HepG2 (cell line): ENCODE measurements around the gene SKI. TPM values are rescaled to one million over a fixed set of nuclear protein-coding genes. Genes with fewer than 3 reads are reported as not detected.

ENCODE experiments used
- AGO2 ChIP-seq: fragments of 200-400 bp; formaldehyde crosslinking; optimal IDR thresholded peaks from 2 replicates; pipeline ENCODE3; 2017; ENCODE audit warnings: mild to moderate bottlenecking, low read depth, low read length, moderate library complexity
- ATF2 ChIP-seq: sonication (generic); formaldehyde crosslinking; IDR thresholded peaks from 2 replicates; pipeline ENCODE4 v1.4.0; 2020; ENCODE audit warnings: missing genetic modification reagents
- ELF1 ChIP-seq: sonication (generic); formaldehyde crosslinking; IDR thresholded peaks from 2 replicates; pipeline ENCODE4 v1.4.0; 2020; ENCODE audit warnings: missing genetic modification reagents
- ESRRA ChIP-seq: sonication (generic); formaldehyde crosslinking; IDR thresholded peaks from 2 replicates; pipeline ENCODE4 v1.5.1; 2020; ENCODE audit warnings: mild to moderate bottlenecking, low read depth, missing genetic modification reagents
- HOXA3 ChIP-seq: sonication (generic); formaldehyde crosslinking; IDR thresholded peaks from 2 replicates; pipeline ENCODE4 v1.5.0; 2020; ENCODE audit warnings: missing genetic modification reagents
- IRF9 ChIP-seq: sonication (generic); formaldehyde crosslinking; IDR thresholded peaks from 2 replicates; pipeline ENCODE4 v1.8.0; 2022; ENCODE audit warnings: missing genetic modification reagents, mild to moderate bottlenecking, borderline replicate concordance
- PLRG1 ChIP-seq: fragments of 450-650 bp; conservative IDR thresholded peaks from 2 replicates; pipeline ENCODE4 v1.6.1; 2016
- PTBP1 ChIP-seq: fragments of 200-400 bp; formaldehyde crosslinking; IDR thresholded peaks from 2 replicates; pipeline ENCODE4 v1.6.1; 2018; ENCODE audit warnings: low read length, low read depth; ENCODE audit not compliant: poor library complexity, severe bottlenecking
- RBM22 ChIP-seq: fragments of 200-400 bp; formaldehyde crosslinking; optimal IDR thresholded peaks from 2 replicates; pipeline ENCODE3; 2017; ENCODE audit warnings: mild to moderate bottlenecking, low read length, moderate library complexity
- SNAI1 ChIP-seq: sonication (generic); formaldehyde crosslinking; IDR thresholded peaks from 2 replicates; pipeline ENCODE4 v1.5.0; 2020; ENCODE audit warnings: mild to moderate bottlenecking, missing genetic modification reagents, borderline replicate concordance
- TRAFD1 ChIP-seq: sonication (generic); formaldehyde crosslinking; IDR thresholded peaks from 2 replicates; pipeline ENCODE4 v1.5.1; 2020; ENCODE audit warnings: missing genetic modification reagents, mild to moderate bottlenecking, borderline replicate concordance
- ZBTB33 ChIP-seq: sonication (generic); formaldehyde crosslinking; IDR thresholded peaks from 2 replicates; pipeline ENCODE4 v1.4.0; 2020; ENCODE audit warnings: missing genetic modification reagents
- ZFX ChIP-seq: sonication (generic); formaldehyde crosslinking; IDR thresholded peaks from 2 replicates; pipeline ENCODE4 v1.4.0; 2020; ENCODE audit warnings: mild to moderate bottlenecking, low read depth, missing genetic modification reagents, moderate library complexity
- ZNF326 ChIP-seq: sonication (generic); formaldehyde crosslinking; IDR thresholded peaks from 2 replicates; pipeline ENCODE4 v1.4.0; 2020; ENCODE audit warnings: missing genetic modification reagents, borderline replicate concordance
- ZNF547 ChIP-seq: sonication (generic); formaldehyde crosslinking; IDR thresholded peaks from 2 replicates; pipeline ENCODE4 v1.5.1; 2020; ENCODE audit warnings: mild to moderate bottlenecking, missing genetic modification reagents
- ZNF598 ChIP-seq: sonication (generic); formaldehyde crosslinking; IDR thresholded peaks from 2 replicates; pipeline ENCODE4 v1.5.1; 2020; ENCODE audit warnings: mild to moderate bottlenecking, missing genetic modification reagents, borderline replicate concordance
- ZNF687 ChIP-seq: sonication (generic); formaldehyde crosslinking; IDR thresholded peaks from 2 replicates; pipeline ENCODE4 v1.5.1; 2020; ENCODE audit warnings: mild to moderate bottlenecking, missing genetic modification reagents, moderate library complexity
- ZNF768 ChIP-seq: sonication (generic); formaldehyde crosslinking; IDR thresholded peaks from 2 replicates; pipeline ENCODE4 v1.4.0; 2020; ENCODE audit warnings: missing genetic modification reagents
- polyA plus RNA-seq, 8 experiments: library from polyadenylated mRNA; depleted of rRNA in 3 of 8; stranded (reverse) in 7 of 8; unstranded in 1 of 8; fragments of >200 nt; fragmentation: Illumina TruSeq in 4 of 8; extraction: Trizol in 4 of 8; gene quantifications; 2 replicates each; pipeline versions ENCODE4 v1.2.1 to v1.2.3, GENCODE V29; 2011 to 2016; ENCODE audit warnings: low read depth in 4 of 8, missing spikeins in 1 of 8, mixed read lengths in 1 of 8; ENCODE audit not compliant: insufficient read depth in 1 of 8
- total RNA-seq, 5 experiments: library from RNA; depleted of rRNA; stranded (reverse); fragments of >200 nt; fragmentation: Illumina TruSeq; extraction: Trizol; gene quantifications; 2 replicates each; pipeline ENCODE4 v1.2.3, GENCODE V29; 2016; ENCODE audit warnings: low read depth in 1 of 5

Gene SKI
- total and polyA plus RNA-seq, 2 of the 13 experiments (the other 11 are each of a cell fraction or from before 2014, with no cell fraction given), result 4.7 to 6.9 TPM

- TF ChIP-seq ZBTB33, result 0 out of 2 replicates have a peak, but pooled peaks have one; percentile 5
- TF ChIP-seq ZNF687 (CRISPR knock-in tag), result peak; percentile 50
- 0 out of 2 replicates have a peak, but pooled peaks have one; percentile 58 for TF ChIP-seq IRF9 (CRISPR knock-in tag)
- no peak for TF ChIP-seq ZNF326
- TF ChIP-seq HOXA3, result peak; percentile 35; the same call in 1 of the 2 replicates
- 0 out of 2 replicates have a peak, but pooled peaks have one; percentile 1 for TF ChIP-seq SNAI1
- peak; percentile 65; the same call in 1 of the 2 replicates for TF ChIP-seq ZNF598
- peak; percentile 34; the same call in 1 of the 2 replicates for TF ChIP-seq ZNF768 (CRISPR knock-in tag)
- TF ChIP-seq ATF2 (CRISPR knock-in tag), result no peak
- TF ChIP-seq ZNF547, result peak; percentile 76; the same call in 1 of the 2 replicates
- peak; percentile 17 for TF ChIP-seq RBM22
- TF ChIP-seq PLRG1, result no peak
- TF ChIP-seq AGO2, result peak; percentile 22
- TF ChIP-seq ESRRA (CRISPR knock-in tag), result no peak
- peak; percentile 3; the same call in 1 of the 2 replicates for TF ChIP-seq ZFX
- TF ChIP-seq PTBP1, result no peak
- TF ChIP-seq ELF1 (CRISPR knock-in tag), result 0 out of 2 replicates have a peak, but pooled peaks have one; percentile 4
- 0 out of 2 replicates have a peak, but pooled peaks have one; percentile 68 for TF ChIP-seq TRAFD1 (CRISPR knock-in tag)
These were observed 3.6 kb downstream of the SKI start (continued) for GRCh38 chr1:2231532-2232254.
